OCI-LY1 (cell line): ENCODE measurements around the gene TPO.

ENCODE experiments used
- H2AFZ ChIP-seq: fragments of 200-600 bp; sonication (generic), shearing (Covaris generic); 2 replicates; pipeline ENCODE4 v1.6.0; 2014; ENCODE audit warnings: antibody characterized with exemption, mild to moderate bottlenecking, low read length
- H3F3A ChIP-seq: fragments of 200-600 bp; sonication (generic), shearing (Covaris generic); 2 replicates; pipeline ENCODE4 v1.6.0; 2014; ENCODE audit warnings: mild to moderate bottlenecking, antibody characterized with exemption, low read length, moderate library complexity; ENCODE audit not compliant: insufficient read depth
- H3K27ac ChIP-seq: fragments of 200-600 bp; sonication (generic); 2 replicates; pipeline ENCODE4 v1.5.1; 2014; ENCODE audit warnings: low read length, mixed run types, mild to moderate bottlenecking, low read depth; ENCODE audit not compliant: poor library complexity, severe bottlenecking
- H3K27me3 ChIP-seq: fragments of 200-600 bp; sonication (generic); 2 replicates; pipeline ENCODE4 v1.6.0; 2014; ENCODE audit warnings: antibody characterized with exemption, mild to moderate bottlenecking, low read length, moderate library complexity; ENCODE audit not compliant: insufficient read depth
- H3K36me3 ChIP-seq: fragments of 200-600 bp; sonication (generic); 2 replicates; pipeline ENCODE4 v1.6.1; 2014; ENCODE audit warnings: mild to moderate bottlenecking, antibody characterized with exemption, low read length, moderate library complexity, mixed read lengths; ENCODE audit not compliant: insufficient read depth
- H3K4me1 ChIP-seq: fragments of 200-600 bp; sonication (generic); 2 replicates; pipeline ENCODE4 v1.5.1; 2014; ENCODE audit warnings: mild to moderate bottlenecking, low read length, moderate library complexity; ENCODE audit not compliant: insufficient read depth, severe bottlenecking
- H3K4me2 ChIP-seq: fragments of 200-600 bp; sonication (generic), shearing (Covaris generic); 2 replicates; pipeline ENCODE4 v1.6.1; 2014; ENCODE audit warnings: low read length
- H3K4me3 ChIP-seq: fragments of 200-600 bp; sonication (generic); 2 replicates; pipeline ENCODE4 v1.5.1; 2014; ENCODE audit warnings: low read length, low read depth, mild to moderate bottlenecking, mixed read lengths; ENCODE audit not compliant: poor library complexity, severe bottlenecking
- H3K79me2 ChIP-seq: fragments of 200-600 bp; shearing (Covaris generic); 2 replicates; pipeline ENCODE4 v1.6.1; 2016; ENCODE audit warnings: mixed run types, low read length, mixed read lengths; ENCODE audit not compliant: insufficient read depth
- H3K9ac ChIP-seq: fragments of 200-600 bp; sonication (generic), shearing (Covaris generic); 2 replicates; pipeline ENCODE4 v1.6.1; 2014; ENCODE audit warnings: mild to moderate bottlenecking, low read length, mixed read lengths
- H3K9me2 ChIP-seq: fragments of 200-600 bp; sonication (generic), shearing (Covaris generic); 2 replicates; pipeline ENCODE4 v1.6.1; 2014; ENCODE audit warnings: low read depth, mild to moderate bottlenecking, low read length, mixed read lengths
- H3K9me3 ChIP-seq: fragments of 200-600 bp; shearing (Covaris generic); 2 replicates; pipeline ENCODE4 v1.6.1; 2014; ENCODE audit warnings: low read length, mixed read lengths
- H4K20me1 ChIP-seq: fragments of 200-600 bp; sonication (generic), shearing (Covaris generic); 2 replicates; pipeline ENCODE4 v1.6.0; 2016; ENCODE audit warnings: mild to moderate bottlenecking, low read length; ENCODE audit not compliant: insufficient read depth
- CTCF ChIP-seq: fragments of 200-600 bp; sonication (generic), shearing (Covaris generic); IDR thresholded peaks from 2 replicates; pipeline ENCODE4 v1.5.1; 2017; ENCODE audit warnings: mild to moderate bottlenecking, antibody characterized with exemption, low read length, moderate library complexity, mixed read lengths
- EZH2 ChIP-seq: fragments of 200-600 bp; sonication (generic), shearing (Covaris generic); IDR thresholded peaks from 2 replicates; pipeline ENCODE4 v1.8.0; 2017; ENCODE audit warnings: borderline replicate concordance, mixed run types, mild to moderate bottlenecking, antibody characterized with exemption, low read length, moderate library complexity, mixed read lengths

TPO gene

DNA sequence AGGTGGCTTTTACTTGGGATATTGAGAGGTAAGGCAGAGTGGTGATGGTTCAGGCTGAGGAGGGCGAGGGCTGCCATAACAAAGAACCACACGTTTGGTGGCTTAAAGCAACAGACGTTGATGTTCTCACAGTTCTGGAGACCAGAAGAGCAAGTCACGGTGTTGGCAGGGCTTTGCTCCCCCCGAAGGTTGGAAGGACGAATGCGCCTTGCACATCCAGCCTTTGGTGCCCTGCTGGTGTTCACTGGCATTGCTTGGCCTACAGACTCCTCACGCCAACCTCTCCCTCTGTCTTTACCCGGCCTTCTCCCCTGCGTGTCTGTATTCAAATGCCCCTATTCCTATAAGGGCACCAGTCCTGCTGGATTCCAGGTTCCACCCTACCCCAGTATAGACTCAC, 125.4 kb downstream of the TPO start:
- H3K9ac ChIP-seq = no peak overlapping the region
- H3K9me3 ChIP-seq = no peaks in the 10 kb centered on the region
- TF ChIP-seq EZH2 = no peak
- TF ChIP-seq CTCF = peak; percentile 24; the same call in 1 of the 2 replicates
- H3F3A ChIP-seq = no peaks in the 10 kb centered on the region
- H3K79me2 ChIP-seq = no peaks in the 10 kb centered on the region
- no peaks in the 10 kb centered on the region for H3K27me3 ChIP-seq
- no peaks in the 10 kb centered on the region for H3K4me1 ChIP-seq
- H4K20me1 ChIP-seq = no peaks in the 10 kb centered on the region
- no peak overlapping the region for H3K4me2 ChIP-seq
- H3K36me3 ChIP-seq = no peaks in the 10 kb centered on the region
- no peaks in the 10 kb centered on the region for H3K9me2 ChIP-seq
- no peak overlapping the region for H3K4me3 ChIP-seq
- no peak overlapping the region for H2AFZ ChIP-seq
- no peak overlapping the region for H3K27ac ChIP-seq

- H3K27ac ChIP-seq = no peak overlapping the region
- no peaks in the 10 kb centered on the region for H3K27me3 ChIP-seq
- H3K79me2 ChIP-seq = no peaks in the 10 kb centered on the region
- H4K20me1 ChIP-seq = no peaks in the 10 kb centered on the region
- H3K9ac ChIP-seq = no peak overlapping the region
- no peak overlapping the region for H2AFZ ChIP-seq
- no peaks in the 10 kb centered on the region for H3K9me2 ChIP-seq
- no peaks in the 10 kb centered on the region for H3K4me1 ChIP-seq
- H3K9me3 ChIP-seq = no peaks in the 10 kb centered on the region
- no peaks in the 10 kb centered on the region for H3K36me3 ChIP-seq
- H3K4me3 ChIP-seq = no peak overlapping the region
- no peak overlapping the region for H3K4me2 ChIP-seq
- H3F3A ChIP-seq = no peaks in the 10 kb centered on the region
- no peak for TF ChIP-seq EZH2
- no peak for TF ChIP-seq CTCF
These were observed 126.2 kb downstream of the TPO start for GRCh38 chr2:1539441-1539840.

GRCh38 chr2:1539973-1540372, 126.7 kb downstream of the TPO start:
- H3K4me3 ChIP-seq = no peak overlapping the region
- no peaks in the 10 kb centered on the region for H3K9me3 ChIP-seq
- H4K20me1 ChIP-seq = no peaks in the 10 kb centered on the region
- H3K4me2 ChIP-seq = no peak overlapping the region
- H3K4me1 ChIP-seq = no peaks in the 10 kb centered on the region
- no peaks in the 10 kb centered on the region for H3F3A ChIP-seq
- no peak for TF ChIP-seq CTCF
- H2AFZ ChIP-seq = no peak overlapping the region
- H3K79me2 ChIP-seq = no peaks in the 10 kb centered on the region
- no peak overlapping the region for H3K9ac ChIP-seq
- H3K27me3 ChIP-seq = no peaks in the 10 kb centered on the region
- no peak overlapping the region for H3K27ac ChIP-seq
- H3K9me2 ChIP-seq = no peaks in the 10 kb centered on the region
- H3K36me3 ChIP-seq = no peaks in the 10 kb centered on the region
